Ammon's horn (tissue), 1 donor: ENCODE results near the gene CENPF.

Experiments used
- DNase-seq: peaks from one replicate; pipeline ENCODE4 v3.0.0-alpha.2; 2016; ENCODE audit warnings: low spot score

CENPF gene

GRCh38 chr1:214712737-214713136, 109.7 kb downstream of the CENPF start:
- no peak for DNase-seq
